IMR-90 (cell line): Measurements from ENCODE around the gene STUM. TPM values are rescaled to one million over a fixed set of nuclear protein-coding genes. Genes with fewer than 3 reads are reported as not detected.

Experiments used
- ATAC-seq: fragments of 200-7000 bp; cut with Tn5 transposase; 2 replicates; pipeline ENCODE4 v1.9.1; 2020; ENCODE audit warnings: low read depth, mild to moderate bottlenecking, moderate library complexity
- BruUV-seq: library from RNA; stranded (reverse); fragments of 400-500 nt; replicated peaks from 2 replicates; lab custom pipeline; 2021; lab: Mats Ljungman, UMichigan
- CTCF ChIA-PET: fragments of 300-600 bp; formaldehyde crosslinking; extraction: SDS; loops from one replicate; lab custom pipeline; 2021; ENCODE audit warnings: antibody characterized with exemption; lab: Yijun Ruan, JAX
- POLR2A ChIA-PET: fragments of 300-600 bp; sonication (Branson Sonifier 250); formaldehyde crosslinking; loops from one replicate; lab custom pipeline; 2022; ENCODE audit warnings: antibody characterized with exemption; ENCODE audit not compliant: unreplicated experiment; lab: Charles Lee
- DNase-seq: peaks from one replicate; pipeline ENCODE4 v3.0.0; 2013
- H2AFZ ChIP-seq: replicated peaks from 2 replicates; pipeline ENCODE3; 2013; ENCODE audit warnings: low read length, mild to moderate bottlenecking; ENCODE audit not compliant: poor library complexity
- H2AK5ac ChIP-seq: 2 replicates; pipeline ENCODE4 v1.6.1; 2013; ENCODE audit warnings: low read depth, low read length, inconsistent platforms
- H2AK9ac ChIP-seq: replicated peaks from 2 replicates; pipeline ENCODE3; 2013; ENCODE audit warnings: mild to moderate bottlenecking, low read depth, low read length, moderate library complexity; ENCODE audit not compliant: poor library complexity
- H2BK120ac ChIP-seq: 2 replicates; pipeline ENCODE4 v1.6.1; 2013; ENCODE audit warnings: low read depth, low read length, inconsistent platforms
- H2BK15ac ChIP-seq: 3 replicates; pipeline ENCODE4 v1.6.1; 2013; ENCODE audit warnings: low read depth, low read length, inconsistent platforms
- H2BK20ac ChIP-seq: 2 replicates; pipeline ENCODE4 v1.6.1; 2013; ENCODE audit warnings: low read depth, mild to moderate bottlenecking, inconsistent platforms, low read length, moderate library complexity
- H2BK5ac ChIP-seq: 2 replicates; pipeline ENCODE4 v1.6.1; 2013; ENCODE audit warnings: mild to moderate bottlenecking, low read depth, low read length, inconsistent platforms; ENCODE audit not compliant: poor library complexity, severe bottlenecking
- H3K14ac ChIP-seq: replicated peaks from 2 replicates; pipeline ENCODE4 v1.6.1; 2013; ENCODE audit warnings: low read depth, low read length, inconsistent platforms
- H3K18ac ChIP-seq: 2 replicates; pipeline ENCODE4 v1.6.1; 2013; ENCODE audit warnings: low read depth, low read length, control low read depth
- H3K23ac ChIP-seq: 2 replicates; pipeline ENCODE4 v1.6.1; 2013; ENCODE audit warnings: low read depth, low read length, inconsistent platforms
- H3K27ac ChIP-seq: 2 replicates; pipeline ENCODE4 v1.5.1; 2013; ENCODE audit warnings: mild to moderate bottlenecking, control low read depth, low read length; ENCODE audit not compliant: insufficient read depth
- H3K27me3 ChIP-seq: 2 replicates; pipeline ENCODE4 v1.6.1; 2013; ENCODE audit warnings: low read length; ENCODE audit not compliant: control insufficient read depth, insufficient read depth
- H3K36me3 ChIP-seq: 2 replicates; pipeline ENCODE4 v1.6.1; 2013; ENCODE audit warnings: low read length, mixed read lengths; ENCODE audit not compliant: control insufficient read depth, insufficient read depth
- H3K4ac ChIP-seq: 2 replicates; pipeline ENCODE4 v1.6.1; 2013; ENCODE audit warnings: low read depth, low read length, inconsistent platforms
- H3K4me1 ChIP-seq: 2 replicates; pipeline ENCODE4 v1.6.1; 2013; ENCODE audit warnings: low read length, mixed read lengths; ENCODE audit not compliant: control insufficient read depth, insufficient read depth
- H3K4me2 ChIP-seq: 2 replicates; pipeline ENCODE4 v1.6.1; 2013; ENCODE audit warnings: low read depth, mild to moderate bottlenecking, control low read depth, low read length, moderate library complexity
- H3K4me3 ChIP-seq: 2 replicates; pipeline ENCODE4 v1.5.1; 2013; ENCODE audit warnings: low read depth, mild to moderate bottlenecking, control low read depth, low read length, moderate library complexity; ENCODE audit not compliant: insufficient read depth
- H3K56ac ChIP-seq: 2 replicates; pipeline ENCODE4 v1.6.1; 2013; ENCODE audit warnings: low read length, inconsistent platforms; ENCODE audit not compliant: insufficient read depth; ENCODE audit errors: extremely low read depth
- H3K79me1 ChIP-seq, 2 experiments: 2 replicates each; pipeline ENCODE4 v1.6.1; 2013; ENCODE audit warnings: low read length in 2 of 2, inconsistent platforms in 1 of 2, low read depth in 1 of 2
- H3K9ac ChIP-seq: 2 replicates; pipeline ENCODE4 v1.6.1; 2013; ENCODE audit warnings: low read depth, low read length, control low read depth
- H3K9me1 ChIP-seq: 2 replicates; pipeline ENCODE4 v1.6.1; 2013; ENCODE audit warnings: low read length, inconsistent platforms; ENCODE audit not compliant: insufficient read depth
- H3K9me3 ChIP-seq: 2 replicates; pipeline ENCODE4 v1.6.1; 2013; ENCODE audit warnings: low read length; ENCODE audit not compliant: control insufficient read depth, insufficient read depth
- H4K20me1 ChIP-seq: 2 replicates; pipeline ENCODE4 v1.6.1; 2013; ENCODE audit warnings: low read length, inconsistent platforms; ENCODE audit not compliant: insufficient read depth
- H4K5ac ChIP-seq: 2 replicates; pipeline ENCODE4 v1.6.1; 2013; ENCODE audit warnings: mild to moderate bottlenecking, low read depth, low read length, control low read depth
- H4K8ac ChIP-seq, 2 experiments: 2 replicates each; pipeline ENCODE4 v1.6.1; 2013; ENCODE audit warnings: low read depth in 2 of 2, low read length in 2 of 2, control low read depth in 1 of 2, inconsistent platforms in 1 of 2
- H4K91ac ChIP-seq: 2 replicates; pipeline ENCODE4 v1.6.1; 2013; ENCODE audit warnings: low read depth, low read length, inconsistent platforms; ENCODE audit not compliant: insufficient read depth
- MAFK ChIP-seq: IDR thresholded peaks from 2 replicates; pipeline ENCODE4 v1.6.1; 2012; ENCODE audit warnings: low read depth, low read length, improper control_type of control experiment
- NFE2L2 ChIP-seq: fragments of 150-350 bp; IDR thresholded peaks from 2 replicates; pipeline ENCODE4 v1.6.1; 2016; ENCODE audit warnings: low read depth, mild to moderate bottlenecking, low read length
- WGBS, 2 experiments: methylation state at CpG; one replicate each; pipeline versions ENCODE4 v1.1.5 to v1.1.7; 2013; ENCODE audit warnings: missing lambda C conversion rate in 2 of 2; ENCODE audit not compliant: insufficient read length in 1 of 2; ENCODE audit errors: extremely low coverage in 2 of 2; 5-methylcytosine and 5-hydroxymethylcytosine counted together
- dilution Hi-C: fragments of 300-500 bp; cut with HindIII; formaldehyde crosslinking; loops from one replicate; pipeline ENCODE4 v1.14.3; 2018; ENCODE audit warnings: low sequenced_read_pairs; ENCODE audit not compliant: unreplicated experiment
- in situ Hi-C: fragments of 300-500 bp; cut with MboI; formaldehyde crosslinking; loops from 3 replicates; pipeline ENCODE4 v1.14.3; 2019; ENCODE audit warnings: low sequenced_read_pairs, inconsistent platforms, mixed read lengths
- intact Hi-C: fragments of 100-400 bp; cut with micrococcal nuclease; formaldehyde crosslinking; loops from 2 replicates; pipeline ENCODE4 v1.10.0; 2022
- polyA plus RNA-seq, 3 experiments: library from polyadenylated mRNA; depleted of rRNA; stranded (reverse); fragments of >200 nt; gene quantifications; 2 replicates each; pipeline ENCODE4 v1.2.3, GENCODE V29; 2012; ENCODE audit warnings: low replicate concordance in 1 of 3
- total RNA-seq: library from RNA; depleted of rRNA; stranded (reverse); fragments of >200 nt; gene quantifications from 2 replicates; pipeline ENCODE4 v1.2.3, GENCODE V29; 2012

STUM gene
- total and polyA plus RNA-seq, 2 of the 4 experiments (the other 2 are of a cell fraction), result not detected

GRCh38 chr1:226562989-226563388 lies 14.4 kb downstream of the STUM start:
- Histone ChIP-seq H3K9me1 (no peaks in the 10 kb centered on the region), H2AK9ac (no peak overlapping the region), H3K4me1 (no peaks in the 10 kb centered on the region; the same call in 1 of the 2 replicates), H3K9me3 (no peaks in the 10 kb centered on the region), H4K5ac (no peak overlapping the region), H3K9ac (no peak overlapping the region), H3K27ac (no peak overlapping the region), H2AFZ (no peak overlapping the region), H4K20me1 (no peaks in the 10 kb centered on the region), H2BK15ac (no peak overlapping the region), H3K27me3 (peaks cover 23% of the 10 kb centered on the region), H2AK5ac (no peak overlapping the region), H4K8ac (no peak overlapping the region), H3K4me2 (no peak overlapping the region), H3K23ac (no peak overlapping the region), H3K4ac (no peak overlapping the region), H2BK5ac (no peak overlapping the region), H3K56ac (no peak overlapping the region), H3K79me1 (no peaks in the 10 kb centered on the region), H2BK20ac (no peak overlapping the region), H3K18ac (no peak overlapping the region), H3K14ac (no peak overlapping the region), H4K91ac (no peak overlapping the region), H2BK120ac (no peak overlapping the region), H3K36me3 (no peaks in the 10 kb centered on the region), H3K4me3 (no peak overlapping the region)
- no peak for DNase-seq
- no CpG with 5 or more reads among the region's 2 CpGs for WGBS, 2 experiments
- ChIA-PET CTCF (no interaction called here), POLR2A (no interaction called here)
- no TSS peak for BruUV-seq
- dilution Hi-C loops (no loop called here), intact Hi-C loops (no loop called here), in situ Hi-C loops (no loop called here)
- ATAC-seq, result no peak
- no peak for TF ChIP-seq MAFK
- no peak for TF ChIP-seq NFE2L2
